ENCODE data around the gene MPHOSPH9.

MPHOSPH9 gene

DNA sequence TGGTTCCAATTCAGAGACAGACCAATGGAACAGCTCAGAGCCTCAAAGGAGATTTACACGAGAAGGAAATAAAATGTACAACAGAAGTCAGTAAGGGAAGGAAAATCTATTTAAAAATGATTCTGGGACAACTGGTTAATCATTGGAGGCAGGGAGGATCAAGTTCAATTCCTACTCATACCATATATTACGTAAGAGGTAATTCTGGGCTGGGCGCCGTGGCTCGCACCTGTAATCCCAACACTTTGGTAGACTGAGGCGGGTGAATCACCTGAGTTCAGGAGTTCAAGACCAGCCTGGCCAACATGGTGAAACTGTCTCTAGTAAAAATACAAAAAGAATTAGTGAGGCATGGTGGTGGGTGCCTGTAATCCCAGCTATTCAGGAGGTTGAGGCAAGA, 45.3 kb downstream of the MPHOSPH9 start:
- no peak for TF ChIP-seq YY1 (IDR thresholded peaks at IDR 0.05; ENCODE audit: low read depth)
- TF ChIP-seq, protein P1, sequence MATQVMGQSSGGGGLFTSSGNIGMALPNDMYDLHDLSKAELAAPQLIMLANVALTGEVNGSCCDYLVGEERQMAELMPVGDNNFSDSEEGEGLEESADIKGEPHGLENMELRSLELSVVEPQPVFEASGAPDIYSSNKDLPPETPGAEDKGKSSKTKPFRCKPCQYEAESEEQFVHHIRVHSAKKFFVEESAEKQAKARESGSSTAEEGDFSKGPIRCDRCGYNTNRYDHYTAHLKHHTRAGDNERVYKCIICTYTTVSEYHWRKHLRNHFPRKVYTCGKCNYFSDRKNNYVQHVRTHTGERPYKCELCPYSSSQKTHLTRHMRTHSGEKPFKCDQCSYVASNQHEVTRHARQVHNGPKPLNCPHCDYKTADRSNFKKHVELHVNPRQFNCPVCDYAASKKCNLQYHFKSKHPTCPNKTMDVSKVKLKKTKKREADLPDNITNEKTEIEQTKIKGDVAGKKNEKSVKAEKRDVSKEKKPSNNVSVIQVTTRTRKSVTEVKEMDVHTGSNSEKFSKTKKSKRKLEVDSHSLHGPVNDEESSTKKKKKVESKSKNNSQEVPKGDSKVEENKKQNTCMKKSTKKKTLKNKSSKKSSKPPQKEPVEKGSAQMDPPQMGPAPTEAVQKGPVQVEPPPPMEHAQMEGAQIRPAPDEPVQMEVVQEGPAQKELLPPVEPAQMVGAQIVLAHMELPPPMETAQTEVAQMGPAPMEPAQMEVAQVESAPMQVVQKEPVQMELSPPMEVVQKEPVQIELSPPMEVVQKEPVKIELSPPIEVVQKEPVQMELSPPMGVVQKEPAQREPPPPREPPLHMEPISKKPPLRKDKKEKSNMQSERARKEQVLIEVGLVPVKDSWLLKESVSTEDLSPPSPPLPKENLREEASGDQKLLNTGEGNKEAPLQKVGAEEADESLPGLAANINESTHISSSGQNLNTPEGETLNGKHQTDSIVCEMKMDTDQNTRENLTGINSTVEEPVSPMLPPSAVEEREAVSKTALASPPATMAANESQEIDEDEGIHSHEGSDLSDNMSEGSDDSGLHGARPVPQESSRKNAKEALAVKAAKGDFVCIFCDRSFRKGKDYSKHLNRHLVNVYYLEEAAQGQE (IDR thresholded peaks at IDR 0.05; ENCODE audit: low read depth): no peak
- TF ChIP-seq TCF12 (IDR thresholded peaks at IDR 0.05; ENCODE audit: low read depth): no peak
- no peak for TF ChIP-seq TAF1 (IDR thresholded peaks at IDR 0.05; ENCODE audit: low read depth)
- TF ChIP-seq MAX (IDR thresholded peaks at IDR 0.05): no peak
- TF ChIP-seq NFIC (IDR thresholded peaks at IDR 0.05): no peak
- no peak for TF ChIP-seq FOXM1 (IDR thresholded peaks at IDR 0.05; ENCODE audit: borderline replicate concordance, low read depth)
- no peak for TF ChIP-seq EGR1 (IDR thresholded peaks at IDR 0.05)
- TF ChIP-seq CREB1 (IDR thresholded peaks at IDR 0.05; ENCODE audit: low read depth): no peak
- no peak for TF ChIP-seq EP300 (IDR thresholded peaks at IDR 0.05; ENCODE audit: borderline replicate concordance)
- no peak for TF ChIP-seq TEAD4 (IDR thresholded peaks at IDR 0.05)

GRCh38 chr12:123180171-123180570, 52.8 kb downstream of the MPHOSPH9 start:
- TF ChIP-seq, protein P2, sequence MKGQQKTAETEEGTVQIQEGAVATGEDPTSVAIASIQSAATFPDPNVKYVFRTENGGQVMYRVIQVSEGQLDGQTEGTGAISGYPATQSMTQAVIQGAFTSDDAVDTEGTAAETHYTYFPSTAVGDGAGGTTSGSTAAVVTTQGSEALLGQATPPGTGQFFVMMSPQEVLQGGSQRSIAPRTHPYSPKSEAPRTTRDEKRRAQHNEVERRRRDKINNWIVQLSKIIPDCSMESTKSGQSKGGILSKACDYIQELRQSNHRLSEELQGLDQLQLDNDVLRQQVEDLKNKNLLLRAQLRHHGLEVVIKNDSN (IDR thresholded peaks at IDR 0.05): no peak
- TF ChIP-seq EP300 (IDR thresholded peaks at IDR 0.05; ENCODE audit: borderline replicate concordance): no peak
- TF ChIP-seq MAX (IDR thresholded peaks at IDR 0.05): no peak
- TF ChIP-seq TEAD4 (IDR thresholded peaks at IDR 0.05): no peak
- no peak for TF ChIP-seq YY1 (IDR thresholded peaks at IDR 0.05; ENCODE audit: low read depth)
- TF ChIP-seq ZBTB7A (IDR thresholded peaks at IDR 0.05; ENCODE audit: low read depth): no peak

- TF ChIP-seq TAF1 (IDR thresholded peaks at IDR 0.05; ENCODE audit: low read depth) (no peak), CREB1 (IDR thresholded peaks at IDR 0.05; ENCODE audit: low read depth) (no peak), ZBTB7A (IDR thresholded peaks at IDR 0.05; ENCODE audit: low read depth) (no peak), EP300 (IDR thresholded peaks at IDR 0.05; ENCODE audit: borderline replicate concordance) (no peak), EGR1 (IDR thresholded peaks at IDR 0.05) (no peak), NFIC (IDR thresholded peaks at IDR 0.05) (no peak), CEBPB (IDR thresholded peaks at IDR 0.05) (no peak), TCF12 (IDR thresholded peaks at IDR 0.05; ENCODE audit: low read depth) (no peak), RAD21 (IDR thresholded peaks at IDR 0.05; ENCODE audit: low read depth) (no peak), YY1 (IDR thresholded peaks at IDR 0.05; ENCODE audit: low read depth) (no peak), FOXM1 (IDR thresholded peaks at IDR 0.05; ENCODE audit: borderline replicate concordance, low read depth) (no peak), TEAD4 (IDR thresholded peaks at IDR 0.05) (no peak)
- TF ChIP-seq, protein P1 (IDR thresholded peaks at IDR 0.05; ENCODE audit: low read depth): no peak
Measured at GRCh38 chr12:123171967-123172366, 61.0 kb downstream of the MPHOSPH9 start.

- TF ChIP-seq TCF12 (IDR thresholded peaks at IDR 0.05; ENCODE audit: low read depth) (no peak), CEBPB (IDR thresholded peaks at IDR 0.05) (no peak), FOXM1 (IDR thresholded peaks at IDR 0.05; ENCODE audit: borderline replicate concordance, low read depth) (no peak), NFIC (IDR thresholded peaks at IDR 0.05) (no peak), EGR1 (IDR thresholded peaks at IDR 0.05) (no peak), CREB1 (IDR thresholded peaks at IDR 0.05; ENCODE audit: low read depth) (no peak), TAF1 (IDR thresholded peaks at IDR 0.05; ENCODE audit: low read depth) (no peak), ZBTB7A (IDR thresholded peaks at IDR 0.05; ENCODE audit: low read depth) (no peak), RAD21 (IDR thresholded peaks at IDR 0.05; ENCODE audit: low read depth) (no peak), MAX (IDR thresholded peaks at IDR 0.05) (no peak), EP300 (IDR thresholded peaks at IDR 0.05; ENCODE audit: borderline replicate concordance) (no peak), YY1 (IDR thresholded peaks at IDR 0.05; ENCODE audit: low read depth) (no peak), TEAD4 (IDR thresholded peaks at IDR 0.05) (no peak)
- TF ChIP-seq, protein P1 (IDR thresholded peaks at IDR 0.05; ENCODE audit: low read depth): no peak
- TF ChIP-seq, protein P2 (IDR thresholded peaks at IDR 0.05): no peak
Measured at GRCh38 chr12:123167329-123167728, 65.6 kb downstream of the MPHOSPH9 start.
